Choroid plexus epithelial cell (primary cell): ENCODE measurements around the gene LLGL1.

ENCODE experiments used
- DNase-seq: peaks from one replicate; pipeline ENCODE4 v3.0.0-alpha.2; 2010; ENCODE audit warnings: low read depth
- H3K4me3 ChIP-seq: 2 replicates; pipeline ENCODE4 v1.5.1; 2011; ENCODE audit warnings: low read depth, mild to moderate bottlenecking, control low read depth, low read length, moderate library complexity
- TF ChIP-seq, protein P1 (sequence below): conservative IDR thresholded peaks from 2 replicates; pipeline ENCODE4 v1.5.1; 2011; ENCODE audit warnings: low read depth, mild to moderate bottlenecking, control low read depth, inconsistent platforms, low read length, moderate library complexity

The LLGL1 gene

DNA sequence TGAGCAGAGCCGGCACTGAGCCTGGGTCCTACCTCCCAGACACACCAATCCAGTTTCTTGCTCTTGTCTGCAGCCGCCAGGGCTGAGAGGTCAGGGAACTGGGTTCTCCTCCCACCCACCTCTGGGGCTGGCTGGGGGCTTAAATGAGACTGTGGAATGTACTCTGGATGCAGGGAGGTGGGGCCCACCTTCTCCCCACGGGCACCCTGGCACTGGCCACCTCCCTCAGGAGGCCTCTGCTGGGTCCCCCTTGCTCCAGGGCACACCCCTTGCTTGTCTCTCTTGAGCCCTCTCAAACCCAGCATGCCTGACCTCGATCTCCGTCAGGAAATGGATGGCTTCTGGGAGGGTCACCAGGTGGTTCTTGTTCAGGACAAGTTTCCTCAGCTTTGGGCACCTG is 26.7 kb downstream of the LLGL1 start:
- no peak overlapping the region for H3K4me3 ChIP-seq
- DNase-seq = no peak
- TF ChIP-seq, protein P1, sequence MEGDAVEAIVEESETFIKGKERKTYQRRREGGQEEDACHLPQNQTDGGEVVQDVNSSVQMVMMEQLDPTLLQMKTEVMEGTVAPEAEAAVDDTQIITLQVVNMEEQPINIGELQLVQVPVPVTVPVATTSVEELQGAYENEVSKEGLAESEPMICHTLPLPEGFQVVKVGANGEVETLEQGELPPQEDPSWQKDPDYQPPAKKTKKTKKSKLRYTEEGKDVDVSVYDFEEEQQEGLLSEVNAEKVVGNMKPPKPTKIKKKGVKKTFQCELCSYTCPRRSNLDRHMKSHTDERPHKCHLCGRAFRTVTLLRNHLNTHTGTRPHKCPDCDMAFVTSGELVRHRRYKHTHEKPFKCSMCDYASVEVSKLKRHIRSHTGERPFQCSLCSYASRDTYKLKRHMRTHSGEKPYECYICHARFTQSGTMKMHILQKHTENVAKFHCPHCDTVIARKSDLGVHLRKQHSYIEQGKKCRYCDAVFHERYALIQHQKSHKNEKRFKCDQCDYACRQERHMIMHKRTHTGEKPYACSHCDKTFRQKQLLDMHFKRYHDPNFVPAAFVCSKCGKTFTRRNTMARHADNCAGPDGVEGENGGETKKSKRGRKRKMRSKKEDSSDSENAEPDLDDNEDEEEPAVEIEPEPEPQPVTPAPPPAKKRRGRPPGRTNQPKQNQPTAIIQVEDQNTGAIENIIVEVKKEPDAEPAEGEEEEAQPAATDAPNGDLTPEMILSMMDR = no peak

DNA sequence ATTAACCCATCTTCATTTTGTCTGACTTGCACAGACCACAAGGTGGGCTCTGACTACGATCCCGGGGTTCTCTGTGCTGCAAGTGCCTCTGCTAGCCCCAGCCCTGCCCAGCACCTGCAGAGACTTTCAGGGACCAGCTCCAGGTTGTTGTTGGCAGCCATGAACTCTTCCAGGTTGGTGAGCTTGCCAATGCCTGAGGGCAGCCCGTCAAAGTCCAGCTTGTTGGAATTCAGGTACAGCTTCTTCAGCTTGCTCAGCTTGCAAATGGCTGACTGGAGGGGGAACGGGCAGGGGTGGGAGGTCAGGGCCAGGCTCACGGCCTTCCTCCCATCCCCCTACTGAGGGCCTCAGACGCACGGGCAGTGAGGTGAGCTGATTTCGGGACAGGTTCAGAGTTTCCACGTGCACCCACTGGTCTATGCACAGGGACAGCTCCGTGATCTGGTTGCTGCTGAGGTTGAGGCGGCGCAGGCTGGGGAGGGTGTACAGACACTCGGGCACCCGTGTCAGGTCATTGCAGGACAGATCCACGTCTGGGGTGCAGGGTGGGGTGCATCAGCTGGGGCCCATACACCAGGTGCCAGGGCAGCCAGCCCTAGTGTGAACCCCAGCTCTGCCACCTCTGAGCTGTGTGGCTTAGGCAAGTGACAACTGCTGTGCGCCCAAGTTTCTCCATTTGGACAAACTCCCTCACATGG is 27.9 kb downstream of the LLGL1 start:
- no peak for DNase-seq
- H3K4me3 ChIP-seq = no peak overlapping the region
- TF ChIP-seq, protein P1 = no peak

DNA sequence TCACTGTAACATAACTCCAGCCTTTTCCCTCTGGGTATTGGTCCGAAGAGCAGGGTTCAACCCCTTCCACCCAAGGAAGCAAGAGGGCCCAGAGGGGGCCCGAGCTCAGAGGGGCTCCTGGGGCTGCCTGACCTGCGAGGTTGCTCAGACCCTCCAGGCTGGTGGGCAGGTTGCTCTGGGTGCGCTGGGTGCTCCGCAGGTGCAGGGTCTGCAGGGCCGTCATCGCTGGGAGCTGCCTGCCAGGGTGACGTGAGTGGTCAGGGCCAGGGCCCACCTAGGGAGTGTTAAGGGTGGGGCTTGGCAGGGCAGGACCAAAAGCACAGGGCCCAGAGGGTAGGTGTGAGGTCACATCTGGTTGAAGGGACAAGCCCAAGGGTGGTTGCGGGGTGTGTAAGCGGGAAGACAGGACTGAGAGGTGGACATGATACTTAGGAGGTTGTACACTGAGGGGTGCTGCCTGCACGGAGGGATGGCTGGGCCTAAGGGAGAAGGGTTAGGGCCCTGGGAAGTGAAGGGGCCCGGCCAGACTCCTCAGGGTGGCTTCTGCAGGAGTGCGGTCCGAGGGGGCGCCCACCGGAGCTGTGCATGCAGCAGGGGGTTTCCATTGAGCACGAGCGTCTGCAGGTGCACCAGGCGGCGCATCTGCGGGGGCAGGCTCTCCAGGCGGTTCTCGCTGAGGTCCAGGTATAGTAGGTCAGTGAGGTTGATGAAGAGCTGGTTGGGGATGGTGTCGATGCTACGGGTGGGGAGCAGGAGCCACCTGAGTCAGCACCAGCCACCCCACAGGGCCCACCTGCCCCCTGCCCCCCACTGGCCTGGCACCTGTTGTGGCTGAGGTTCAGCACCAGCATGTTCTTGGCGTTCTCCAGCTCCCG is 28.7 kb downstream of the LLGL1 start:
- DNase-seq = no peak
- TF ChIP-seq, protein P1 = no peak
- no peak overlapping the region for H3K4me3 ChIP-seq

DNA sequence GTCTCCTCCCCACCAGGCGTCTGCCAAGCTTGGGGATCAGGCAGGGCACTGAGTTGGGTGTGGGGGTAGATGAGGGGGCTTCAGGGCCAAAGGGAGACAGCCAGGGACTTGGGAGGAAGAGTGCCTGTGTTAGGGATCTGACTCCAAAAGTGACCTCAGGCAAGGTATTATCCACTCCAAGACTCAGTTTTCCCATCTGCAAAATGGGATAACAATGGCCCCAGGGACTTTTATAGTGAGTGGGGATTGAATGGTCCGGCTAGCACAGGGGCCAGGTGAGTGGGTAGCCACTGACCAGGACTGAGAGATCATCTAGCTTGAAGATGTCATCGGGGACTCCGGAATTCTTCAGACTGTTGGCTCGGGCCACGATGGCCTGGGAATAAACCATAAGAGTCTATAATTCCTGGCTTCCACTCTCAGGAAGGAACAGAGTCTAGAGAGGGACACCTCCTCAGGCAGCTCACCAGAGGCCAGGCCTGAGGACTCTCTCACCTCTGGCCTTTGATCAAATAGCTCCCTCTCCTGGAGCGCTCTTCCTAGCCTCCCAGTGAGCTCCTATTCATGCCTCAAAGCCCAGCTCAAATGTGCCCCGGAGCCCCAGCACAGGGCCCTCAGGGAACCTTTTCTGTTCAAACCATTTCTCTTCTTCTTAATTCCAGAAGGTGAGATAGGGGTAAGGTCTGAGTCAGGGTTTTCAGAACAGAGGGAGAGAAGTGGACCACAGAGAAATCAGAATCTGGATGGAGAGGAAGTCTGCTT is 29.6 kb downstream of the LLGL1 start:
- no peak overlapping the region for H3K4me3 ChIP-seq
- TF ChIP-seq, protein P1 = no peak
- no peak for DNase-seq

GRCh38 chr17:18256351-18256750 is 30.9 kb downstream of the LLGL1 start:
- H3K4me3 ChIP-seq = no peak overlapping the region
- TF ChIP-seq, protein P1 = no peak
- DNase-seq = no peak

GRCh38 chr17:18256776-18257175 is 31.3 kb downstream of the LLGL1 start:
- DNase-seq = no peak
- no peak overlapping the region for H3K4me3 ChIP-seq
- TF ChIP-seq, protein P1 = no peak
